Activated T-cell treated with anti-CD3 and anti-CD28 coated beads, Interleukin-2, amount 50 U/mL, for 24 hours (primary cell): ENCODE data around the gene SOCS2.

Source experiments
- DNase-seq: peaks from one replicate; pipeline ENCODE4 v3.0.0-alpha.2; 2020
- H3K27ac Mint-ChIP-seq: 2 replicates; pipeline ENCODE4 v1.8.0; 2020; ENCODE audit warnings: mild to moderate bottlenecking, mixed read lengths
- H3K27me3 Mint-ChIP-seq: 2 replicates; pipeline ENCODE4 v1.8.0; 2020; ENCODE audit warnings: mixed read lengths
- H3K36me3 Mint-ChIP-seq: 2 replicates; pipeline ENCODE4 v1.8.0; 2020; ENCODE audit warnings: low read depth, mixed read lengths
- H3K4me1 Mint-ChIP-seq: 2 replicates; pipeline ENCODE4 v1.8.0; 2020; ENCODE audit warnings: low read depth, mixed read lengths
- H3K4me3 Mint-ChIP-seq: 2 replicates; pipeline ENCODE4 v1.8.0; 2020; ENCODE audit warnings: mild to moderate bottlenecking, moderate library complexity, mixed read lengths
- H3K9me3 Mint-ChIP-seq: 2 replicates; pipeline ENCODE4 v1.8.0; 2020; ENCODE audit warnings: mixed read lengths

Gene SOCS2

GRCh38 chr12:93595351-93595750 lies 22.9 kb downstream of the SOCS2 start:
- Mint-ChIP-seq H3K4me3 (no peak overlapping the region), H3K27ac (no peak overlapping the region), H3K9me3 (no peaks in the 10 kb centered on the region), H3K36me3 (no peaks in the 10 kb centered on the region), H3K27me3 (peaks cover 61% of the 10 kb centered on the region), H3K4me1 (peaks cover 15% of the 10 kb centered on the region)
- no peak for DNase-seq

- no peaks in the 10 kb centered on the region for H3K4me1 Mint-ChIP-seq
- H3K27ac Mint-ChIP-seq: no peak overlapping the region
- peaks cover 41% of the 10 kb centered on the region for H3K27me3 Mint-ChIP-seq
- DNase-seq: no peak
- no peaks in the 10 kb centered on the region for H3K36me3 Mint-ChIP-seq
- H3K4me3 Mint-ChIP-seq: no peak overlapping the region
- H3K9me3 Mint-ChIP-seq: no peaks in the 10 kb centered on the region
These were observed 25.1 kb downstream of the SOCS2 start for GRCh38 chr12:93597608-93598007.

- DNase-seq: no peak
- no peaks in the 10 kb centered on the region for H3K9me3 Mint-ChIP-seq
- H3K4me3 Mint-ChIP-seq: no peak overlapping the region
- H3K4me1 Mint-ChIP-seq: no peaks in the 10 kb centered on the region
- H3K36me3 Mint-ChIP-seq: no peaks in the 10 kb centered on the region
- H3K27ac Mint-ChIP-seq: no peak overlapping the region
- peaks cover 35% of the 10 kb centered on the region for H3K27me3 Mint-ChIP-seq
These were observed 26.7 kb downstream of the SOCS2 start for GRCh38 chr12:93599192-93599591.

- no peaks in the 10 kb centered on the region for H3K9me3 Mint-ChIP-seq
- DNase-seq: no peak
- H3K36me3 Mint-ChIP-seq: no peaks in the 10 kb centered on the region
- H3K27me3 Mint-ChIP-seq: peaks cover 20% of the 10 kb centered on the region
- no peak overlapping the region for H3K4me3 Mint-ChIP-seq
- H3K27ac Mint-ChIP-seq: no peak overlapping the region
- no peaks in the 10 kb centered on the region for H3K4me1 Mint-ChIP-seq
These were observed 29.1 kb downstream of the SOCS2 start for GRCh38 chr12:93601591-93601990.

GRCh38 chr12:93602897-93603668 lies 30.6 kb downstream of the SOCS2 start:
- Mint-ChIP-seq H3K9me3 (no peaks in the 10 kb centered on the region), H3K4me1 (no peaks in the 10 kb centered on the region), H3K27ac (no peak overlapping the region), H3K36me3 (no peaks in the 10 kb centered on the region), H3K27me3 (peaks cover 9% of the 10 kb centered on the region), H3K4me3 (no peak overlapping the region)
- no peak for DNase-seq

GRCh38 chr12:93603762-93604161 lies 31.3 kb downstream of the SOCS2 start:
- DNase-seq: no peak
- Mint-ChIP-seq H3K27me3 (peaks cover 6% of the 10 kb centered on the region), H3K4me3 (no peak overlapping the region), H3K9me3 (no peaks in the 10 kb centered on the region), H3K4me1 (no peaks in the 10 kb centered on the region), H3K27ac (no peak overlapping the region), H3K36me3 (no peaks in the 10 kb centered on the region)

- Mint-ChIP-seq H3K27ac (no peak overlapping the region), H3K4me3 (no peak overlapping the region), H3K4me1 (no peaks in the 10 kb centered on the region), H3K27me3 (peaks cover 17% of the 10 kb centered on the region), H3K36me3 (no peaks in the 10 kb centered on the region), H3K9me3 (no peaks in the 10 kb centered on the region)
- no peak for DNase-seq
These were observed 35.8 kb downstream of the SOCS2 start for GRCh38 chr12:93608313-93608712.

GRCh38 chr12:93609281-93610192 lies 37.1 kb downstream of the SOCS2 start:
- H3K9me3 Mint-ChIP-seq: no peaks in the 10 kb centered on the region
- H3K27ac Mint-ChIP-seq: no peak overlapping the region
- H3K4me3 Mint-ChIP-seq: no peak overlapping the region
- no peak for DNase-seq
- peaks cover 15% of the 10 kb centered on the region for H3K27me3 Mint-ChIP-seq
- H3K36me3 Mint-ChIP-seq: no peaks in the 10 kb centered on the region
- no peaks in the 10 kb centered on the region for H3K4me1 Mint-ChIP-seq

- peaks cover 20% of the 10 kb centered on the region for H3K27me3 Mint-ChIP-seq
- no peak overlapping the region for H3K27ac Mint-ChIP-seq
- no peak overlapping the region for H3K4me3 Mint-ChIP-seq
- no peak for DNase-seq
- no peaks in the 10 kb centered on the region for H3K4me1 Mint-ChIP-seq
- no peaks in the 10 kb centered on the region for H3K36me3 Mint-ChIP-seq
- no peaks in the 10 kb centered on the region for H3K9me3 Mint-ChIP-seq
These were observed 40.3 kb downstream of the SOCS2 start for GRCh38 chr12:93612776-93613175.

- no peaks in the 10 kb centered on the region for H3K4me1 Mint-ChIP-seq
- no peak for DNase-seq
- H3K9me3 Mint-ChIP-seq: no peaks in the 10 kb centered on the region
- H3K4me3 Mint-ChIP-seq: no peak overlapping the region
- H3K27ac Mint-ChIP-seq: no peak overlapping the region
- H3K27me3 Mint-ChIP-seq: peaks cover 20% of the 10 kb centered on the region
- H3K36me3 Mint-ChIP-seq: no peaks in the 10 kb centered on the region
These were observed 42.6 kb downstream of the SOCS2 start for GRCh38 chr12:93614917-93615596.

GRCh38 chr12:93616584-93617101 lies 44.2 kb downstream of the SOCS2 start:
- Mint-ChIP-seq H3K36me3 (no peaks in the 10 kb centered on the region), H3K27me3 (peaks cover 20% of the 10 kb centered on the region), H3K4me3 (no peak overlapping the region), H3K4me1 (no peaks in the 10 kb centered on the region), H3K27ac (no peak overlapping the region), H3K9me3 (no peaks in the 10 kb centered on the region)
- no peak for DNase-seq

- H3K4me3 Mint-ChIP-seq: no peak overlapping the region
- DNase-seq: no peak
- peaks cover 5% of the 10 kb centered on the region for H3K27me3 Mint-ChIP-seq
- H3K27ac Mint-ChIP-seq: no peak overlapping the region
- no peaks in the 10 kb centered on the region for H3K9me3 Mint-ChIP-seq
- H3K4me1 Mint-ChIP-seq: no peaks in the 10 kb centered on the region
- H3K36me3 Mint-ChIP-seq: no peaks in the 10 kb centered on the region
These were observed 46.5 kb downstream of the SOCS2 start for GRCh38 chr12:93618891-93619410.

- Mint-ChIP-seq H3K4me1 (peaks cover 7% of the 10 kb centered on the region), H3K4me3 (no peak overlapping the region), H3K27me3 (no peaks in the 10 kb centered on the region), H3K9me3 (no peaks in the 10 kb centered on the region), H3K36me3 (no peaks in the 10 kb centered on the region), H3K27ac (no peak overlapping the region)
- DNase-seq: no peak
These were observed 49.5 kb downstream of the SOCS2 start for GRCh38 chr12:93621986-93622385.

GRCh38 chr12:93622485-93622884 lies 50.0 kb downstream of the SOCS2 start:
- Mint-ChIP-seq H3K4me1 (peaks cover 7% of the 10 kb centered on the region), H3K4me3 (no peak overlapping the region), H3K36me3 (no peaks in the 10 kb centered on the region), H3K27me3 (no peaks in the 10 kb centered on the region), H3K9me3 (no peaks in the 10 kb centered on the region), H3K27ac (no peak overlapping the region)
- DNase-seq: no peak
